Stomach (tissue), 4 donors: ENCODE results near the gene DYNC1H1.

Source experiments
- CTCF ChIP-seq, 7 experiments: fragments of 450-650 bp in 4 of 7; fragments of 200-600 bp in 3 of 7; sonication (generic) in 3 of 7; IDR thresholded peaks; one replicate each; pipeline ENCODE4 v1.5.1; 2016 to 2019; ENCODE audit warnings: antibody characterized with exemption in 7 of 7, control low read depth in 2 of 7, mild to moderate bottlenecking in 1 of 7
- POLR2AphosphoS5 ChIP-seq, 3 donors: sonication (generic); formaldehyde crosslinking; IDR thresholded peaks; one replicate each; pipeline ENCODE4 v1.6.1; 2016; ENCODE audit warnings: antibody characterized with exemption in 3 of 3

GRCh38 chr14:102105369-102105768 is 141.0 kb downstream of the DYNC1H1 start:
- TF ChIP-seq CTCF (IDR thresholded peaks at IDR 0.05): no peak
- no peak for TF ChIP-seq POLR2AphosphoS5 (IDR thresholded peaks at IDR 0.05)
